Body of pancreas (tissue), 4 donors: Measurements from ENCODE around the gene RUVBL2.
A peak's percentile ranks its signal among the peaks of the same experiment; 100 is the strongest.

Experiments
- CTCF ChIP-seq, 7 experiments: fragments of 450-650 bp in 4 of 7; fragments of 200-600 bp in 3 of 7; sonication (generic) in 3 of 7; IDR thresholded peaks; one replicate each; pipeline ENCODE4 v1.5.1; 2016 to 2019; ENCODE audit warnings: antibody characterized with exemption in 7 of 7
- POLR2A ChIP-seq, 3 donors: fragments of 450-650 bp; IDR thresholded peaks; one replicate each; pipeline ENCODE4 v1.6.1; 2016; ENCODE audit warnings: antibody characterized with exemption in 3 of 3, mild to moderate bottlenecking in 2 of 3

- TF ChIP-seq CTCF (IDR thresholded peaks at IDR 0.05) (peak; percentile 68 to 89 (median 78)), POLR2A (IDR thresholded peaks at IDR 0.05) (no peak)
Measured at GRCh38 chr19:48970923-48971395, 22.7 kb upstream of the RUVBL2 start.
